Natural killer cell (primary cell): ENCODE data around the gene OPN3. TPM values are rescaled to one million over a fixed set of nuclear protein-coding genes. Genes with fewer than 3 reads are reported as not detected.

Source experiments
- ATAC-seq, 3 donors: fragments of 150-1000 bp in 2 of 3; fragments of 200-7000 bp in 1 of 3; cut with Tn5 transposase; 1 replicate in 1 of 3; 2 replicates in 2 of 3; pipeline ENCODE4 v1.10.0; 2021; ENCODE audit warnings: mild to moderate bottlenecking in 2 of 3, moderate library complexity in 2 of 3
- DNase-seq, 2 donors: peaks; one replicate each; pipeline versions ENCODE4 v3.0.0 to v3.0.0-alpha.2; 2013 to 2021; ENCODE audit warnings: mixed read lengths in 1 of 2
- H3K27ac ChIP-seq: one replicate; pipeline ENCODE4 v1.5.1; 2013; ENCODE audit warnings: mild to moderate bottlenecking, low read length
- H3K27me3 ChIP-seq: one replicate; pipeline ENCODE4 v1.6.1; 2013; ENCODE audit warnings: low read length; ENCODE audit not compliant: control insufficient read depth, insufficient read depth
- H3K36me3 ChIP-seq: one replicate; pipeline ENCODE4 v1.6.1; 2013; ENCODE audit warnings: low read length; ENCODE audit not compliant: control insufficient read depth, insufficient read depth
- H3K4me1 ChIP-seq: one replicate; pipeline ENCODE4 v1.6.1; 2013; ENCODE audit warnings: low read length; ENCODE audit not compliant: control insufficient read depth, insufficient read depth
- H3K4me3 ChIP-seq: one replicate; pipeline ENCODE4 v1.5.1; 2013; ENCODE audit warnings: low read length
- H3K9me3 ChIP-seq: one replicate; pipeline ENCODE4 v1.6.1; 2013; ENCODE audit warnings: low read length; ENCODE audit not compliant: control insufficient read depth, insufficient read depth
- H3K27ac Mint-ChIP-seq, 2 donors: one replicate each; pipeline ENCODE4 v1.8.0; 2022; ENCODE audit warnings: mild to moderate bottlenecking in 2 of 2, mixed read lengths in 2 of 2, moderate library complexity in 1 of 2
- H3K27me3 Mint-ChIP-seq, 2 donors: one replicate each; pipeline ENCODE4 v1.8.0; 2022; ENCODE audit warnings: low read depth in 2 of 2, mixed read lengths in 2 of 2
- H3K36me3 Mint-ChIP-seq: one replicate; pipeline ENCODE4 v1.8.0; 2022; ENCODE audit warnings: mixed read lengths
- H3K4me1 Mint-ChIP-seq, 2 donors: one replicate each; pipeline ENCODE4 v1.8.0; 2022; ENCODE audit warnings: mixed read lengths in 2 of 2
- H3K4me3 Mint-ChIP-seq: one replicate; pipeline ENCODE4 v1.8.0; 2022; ENCODE audit warnings: mild to moderate bottlenecking, moderate library complexity, mixed read lengths
- H3K9me3 Mint-ChIP-seq, 2 donors: one replicate each; pipeline ENCODE4 v1.8.0; 2022; ENCODE audit warnings: mixed read lengths in 2 of 2
- WGBS: methylation state at CpG from one replicate; pipeline ENCODE4 v1.1.7; 2013; ENCODE audit warnings: missing lambda C conversion rate; ENCODE audit not compliant: insufficient coverage; 5-methylcytosine and 5-hydroxymethylcytosine counted together
- intact Hi-C: fragments of 100-400 bp; cut with micrococcal nuclease; formaldehyde crosslinking; loops from one replicate; pipeline ENCODE4 v1.14.2; 2022
- total RNA-seq, 4 donors: library from RNA; stranded (reverse); fragments of 120-200 nt in 1 of 4; gene quantifications; one replicate each; pipeline versions ENCODE4 v1.2.3 to v1.2.4, GENCODE V29; 2013 to 2022
- TF ChIP-seq, protein P1 (sequence below): fragments of 200-600 bp; IDR thresholded peaks from one replicate; pipeline ENCODE4 v1.8.0; 2022; ENCODE audit warnings: antibody characterized with exemption

Gene OPN3
- total RNA-seq, 3 donors from 2014 or later (not counting 1 experiment from before 2014, with no cell fraction given): 3.9 to 5.1 (median 4.1) TPM

DNA sequence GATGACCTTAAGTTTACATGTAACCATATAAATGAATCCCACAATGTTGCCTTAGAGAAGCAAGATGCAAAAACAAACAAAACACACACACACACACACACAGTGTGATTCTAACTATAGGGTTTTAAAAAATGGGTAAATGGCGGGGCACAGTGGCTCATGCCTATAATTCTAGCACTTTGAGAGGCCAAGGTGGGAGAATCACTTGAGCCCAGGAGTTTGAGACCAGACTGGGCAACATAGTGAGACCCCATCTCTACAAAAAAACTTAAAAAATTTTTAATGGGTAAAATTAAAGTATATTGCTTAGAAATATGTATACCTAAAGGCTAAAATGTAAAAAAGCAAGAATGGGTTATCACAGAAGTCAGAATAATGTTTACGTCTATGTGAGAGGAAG is 92.2 kb downstream of the OPN3 start:
- Histone ChIP-seq H3K27ac (no peak overlapping the region), H3K36me3 (no peaks in the 10 kb centered on the region), H3K9me3 (no peaks in the 10 kb centered on the region), H3K4me3 (no peak overlapping the region), H3K4me1 (peaks cover 8% of the 10 kb centered on the region), H3K27me3 (no peaks in the 10 kb centered on the region)
- 92% methylated on average over 1 of the region's 2 CpGs for WGBS
- TF ChIP-seq, protein P1, sequence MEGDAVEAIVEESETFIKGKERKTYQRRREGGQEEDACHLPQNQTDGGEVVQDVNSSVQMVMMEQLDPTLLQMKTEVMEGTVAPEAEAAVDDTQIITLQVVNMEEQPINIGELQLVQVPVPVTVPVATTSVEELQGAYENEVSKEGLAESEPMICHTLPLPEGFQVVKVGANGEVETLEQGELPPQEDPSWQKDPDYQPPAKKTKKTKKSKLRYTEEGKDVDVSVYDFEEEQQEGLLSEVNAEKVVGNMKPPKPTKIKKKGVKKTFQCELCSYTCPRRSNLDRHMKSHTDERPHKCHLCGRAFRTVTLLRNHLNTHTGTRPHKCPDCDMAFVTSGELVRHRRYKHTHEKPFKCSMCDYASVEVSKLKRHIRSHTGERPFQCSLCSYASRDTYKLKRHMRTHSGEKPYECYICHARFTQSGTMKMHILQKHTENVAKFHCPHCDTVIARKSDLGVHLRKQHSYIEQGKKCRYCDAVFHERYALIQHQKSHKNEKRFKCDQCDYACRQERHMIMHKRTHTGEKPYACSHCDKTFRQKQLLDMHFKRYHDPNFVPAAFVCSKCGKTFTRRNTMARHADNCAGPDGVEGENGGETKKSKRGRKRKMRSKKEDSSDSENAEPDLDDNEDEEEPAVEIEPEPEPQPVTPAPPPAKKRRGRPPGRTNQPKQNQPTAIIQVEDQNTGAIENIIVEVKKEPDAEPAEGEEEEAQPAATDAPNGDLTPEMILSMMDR: no peak
- intact Hi-C loops: no loop called here
- no peak for ATAC-seq
- DNase-seq: no peak
- no peak overlapping the region for H3K4me3 Mint-ChIP-seq
- peaks cover 20% of the 10 kb centered on the region in 2 donors for H3K4me1 Mint-ChIP-seq
- H3K36me3 Mint-ChIP-seq: no peaks in the 10 kb centered on the region
- H3K27me3 Mint-ChIP-seq: peaks cover 9 to 20% of the 10 kb centered on the region in 2 donors
- no peak overlapping the region for H3K27ac Mint-ChIP-seq
- no peaks in the 10 kb centered on the region for H3K9me3 Mint-ChIP-seq

Other genes starting within 250 kb of the OPN3 start
- 10 to 100 TPM; 16.6 to 18.3 (median 16.7) TPM for gene FH, start 120.6 kb downstream of the OPN3 start, total RNA-seq
- 1 to 10 TPM in 1 of 3 donors, under 1 TPM in 1, not detected in 1; 0.97 to 1.1 TPM for gene KMO, start 108.0 kb downstream of the OPN3 start, total RNA-seq
- 10 to 100 TPM in 1 of 3 donors, 1 to 10 TPM in 2; 6.8 to 11.8 (median 7.8) TPM for gene CHML, start within 50 bp of the OPN3 start, total RNA-seq
- gene WDR64, start 11.9 kb upstream of the OPN3 start, total RNA-seq: not detected
- 1 to 10 TPM; 1.6 to 2.7 (median 1.7) TPM for gene EXO1, start 207.8 kb upstream of the OPN3 start, total RNA-seq